Measurements from ENCODE around the gene DGKG. TPM values are rescaled to one million over a fixed set of nuclear protein-coding genes. Genes with fewer than 3 reads are reported as not detected.

DGKG gene
- total and polyA plus RNA-seq, 7 donors, result 0.60 to 30.7 (median 6.1) TPM

GRCh38 chr3:186168976-186169375, 193.1 kb downstream of the DGKG start:
- Histone ChIP-seq H3K27me3 (no peaks in the 10 kb centered on the region), H3K36me3 (peaks cover 0 to 11% (median 2%) of the 10 kb centered on the region in 4 donors), H3K9me3 (no peaks in the 10 kb centered on the region), H3K4me1 (no peaks in the 10 kb centered on the region), H3K4me3 (no peak overlapping the region), H3K27ac (no peak overlapping the region)
- DNase-seq, result no peak
- TF ChIP-seq CTCF (IDR thresholded peaks at IDR 0.05), result no peak
- TF ChIP-seq POLR2A (IDR thresholded peaks at IDR 0.05), result no peak
- TF ChIP-seq EP300 (IDR thresholded peaks at IDR 0.05), result no peak
- no peak for TF ChIP-seq POLR2AphosphoS5 (IDR thresholded peaks at IDR 0.05)
- intact Hi-C loops (cut with DNase I), result no loop called here

GRCh38 chr3:186167646-186168395, 194.2 kb downstream of the DGKG start:
- H3K4me1 ChIP-seq, result no peaks in the 10 kb centered on the region
- H3K27me3 ChIP-seq, result no peaks in the 10 kb centered on the region
- H3K27ac ChIP-seq, result no peak overlapping the region
- no peak overlapping the region for H3K4me3 ChIP-seq
- H3K9me3 ChIP-seq, result no peaks in the 10 kb centered on the region
- DNase-seq, result no peak
- peaks cover 0 to 17% (median 2%) of the 10 kb centered on the region in 4 donors for H3K36me3 ChIP-seq
- TF ChIP-seq EP300 (IDR thresholded peaks at IDR 0.05) (no peak), CTCF (IDR thresholded peaks at IDR 0.05) (no peak), POLR2AphosphoS5 (IDR thresholded peaks at IDR 0.05) (no peak), POLR2A (IDR thresholded peaks at IDR 0.05) (no peak)
- intact Hi-C loops (cut with DNase I), result no loop called here
- 46 to 80% methylated on average over 1 of the region's 1 CpG for WGBS, 2 donors

- Histone ChIP-seq H3K27ac (no peak overlapping the region), H3K27me3 (no peaks in the 10 kb centered on the region), H3K4me1 (no peaks in the 10 kb centered on the region), H3K4me3 (no peak overlapping the region), H3K9me3 (no peaks in the 10 kb centered on the region), H3K36me3 (peaks cover 0 to 17% (median 2%) of the 10 kb centered on the region in 4 donors)
- TF ChIP-seq CTCF (IDR thresholded peaks at IDR 0.05), result no peak
- TF ChIP-seq POLR2AphosphoS5 (IDR thresholded peaks at IDR 0.05), result no peak
- TF ChIP-seq EP300 (IDR thresholded peaks at IDR 0.05), result no peak
- TF ChIP-seq POLR2A (IDR thresholded peaks at IDR 0.05), result no peak
- 32 to 49% methylated on average over 3 of the region's 3 CpGs for WGBS, 2 donors
- intact Hi-C loops (cut with DNase I), result no loop called here
- DNase-seq, result no peak
Measured at GRCh38 chr3:186166491-186167288, 195.3 kb downstream of the DGKG start.

- Histone ChIP-seq H3K27ac (no peak overlapping the region), H3K36me3 (peaks cover 0 to 17% (median 2%) of the 10 kb centered on the region in 4 donors), H3K27me3 (no peaks in the 10 kb centered on the region), H3K9me3 (no peaks in the 10 kb centered on the region), H3K4me3 (no peak overlapping the region), H3K4me1 (peaks cover 0 to 4% (median 0%) of the 10 kb centered on the region in 4 donors)
- no peak for TF ChIP-seq POLR2AphosphoS5 (IDR thresholded peaks at IDR 0.05)
- TF ChIP-seq EP300 (IDR thresholded peaks at IDR 0.05), result no peak
- no peak for TF ChIP-seq CTCF (IDR thresholded peaks at IDR 0.05)
- TF ChIP-seq POLR2A (IDR thresholded peaks at IDR 0.05), result no peak
- no peak for DNase-seq
- intact Hi-C loops (cut with DNase I), result no loop called here
- WGBS, 2 donors, result 19 to 44% methylated on average over 3 of the region's 3 CpGs
Measured at GRCh38 chr3:186166036-186166435, 196.0 kb downstream of the DGKG start.
